Colonic mucosa (tissue), 4 donors: ENCODE results near the gene YTHDF1. TPM values are rescaled to one million over a fixed set of nuclear protein-coding genes. Genes with fewer than 3 reads are reported as not detected.
A peak's percentile ranks its signal among the peaks of the same experiment; 100 is the strongest.

Source experiments
- DNase-seq: peaks from one replicate; pipeline ENCODE4 v3.0.0-alpha.2; 2020
- H3K27ac ChIP-seq: fragments of 200-600 bp; one replicate; pipeline ENCODE4 v1.8.0; 2021
- H3K27me3 ChIP-seq: fragments of 200-600 bp; one replicate; pipeline ENCODE4 v1.8.0; 2021
- H3K36me3 ChIP-seq: fragments of 200-600 bp; one replicate; pipeline ENCODE4 v1.8.0; 2021
- H3K4me1 ChIP-seq: fragments of 200-600 bp; one replicate; pipeline ENCODE4 v1.8.0; 2021; ENCODE audit warnings: mild to moderate bottlenecking
- H3K4me3 ChIP-seq: fragments of 200-600 bp; one replicate; pipeline ENCODE4 v1.8.0; 2021
- H3K9ac ChIP-seq, 2 donors: one replicate each; pipeline ENCODE4 v1.7.0; 2013; ENCODE audit warnings: control low read depth in 2 of 2, low read depth in 2 of 2, low read length in 2 of 2
- H3K9me3 ChIP-seq: fragments of 200-600 bp; one replicate; pipeline ENCODE4 v1.8.0; 2021
- CTCF ChIP-seq: fragments of 200-600 bp; IDR thresholded peaks from one replicate; pipeline ENCODE4 v1.8.0; 2022; ENCODE audit warnings: antibody characterized with exemption, mild to moderate bottlenecking
- intact Hi-C: fragments of 100-400 bp; cut with DNase I; formaldehyde crosslinking; loops from one replicate; pipeline ENCODE4 v1.14.1; 2022
- total RNA-seq, 2 donors: library from RNA; stranded (reverse); fragmentation: NEBNext Ultra II Directional in 1 of 2; extraction: Animal tissue kit (Norgen Biotek cat#: 25700) in 1 of 2; gene quantifications; one replicate each; pipeline ENCODE4 v1.2.1, GENCODE V29; 2021
- donor health status: healthy.
- donor health status: DM: no; HTN: no; CAD: no.
- donor health status: DM: no; HTN: no; CAD: no.

Gene YTHDF1
- 10 to 100 TPM; 35.4 to 38.7 TPM for total RNA-seq

- DNase-seq, result peak; percentile 97
- H3K9me3 ChIP-seq, result no peaks in the 10 kb centered on the region
- H3K4me1 ChIP-seq, result peaks cover 6% of the 10 kb centered on the region
- H3K27me3 ChIP-seq, result no peaks in the 10 kb centered on the region
- peak within 1 kb of the TSS; percentile 70 for H3K27ac ChIP-seq
- H3K36me3 ChIP-seq, result no peaks in the 10 kb centered on the region
- intact Hi-C loops, result no loop called here
- H3K9ac ChIP-seq, result peak within 1 kb of the TSS; percentile 77 to 78
- H3K4me3 ChIP-seq, result peak within 1 kb of the TSS; percentile 97
- no peak for TF ChIP-seq CTCF
These were observed at the start of gene YTHDF1 for GRCh38 chr20:63216041-63216848. YTHDF1 (minus strand) TSS chr20:63216131; CDS start chr20:63215892, 239 bp downstream.

GRCh38 chr20:63264519-63264918, 48.6 kb upstream of the YTHDF1 start:
- H3K9ac ChIP-seq, result no peak overlapping the region
- no peak for TF ChIP-seq CTCF
- DNase-seq, result no peak
- H3K36me3 ChIP-seq, result no peaks in the 10 kb centered on the region
- H3K27ac ChIP-seq, result no peak overlapping the region
- H3K9me3 ChIP-seq, result no peaks in the 10 kb centered on the region
- no peaks in the 10 kb centered on the region for H3K4me1 ChIP-seq
- H3K4me3 ChIP-seq, result no peak overlapping the region
- no peaks in the 10 kb centered on the region for H3K27me3 ChIP-seq
- intact Hi-C loops, result no loop called here

GRCh38 chr20:63264000-63264399, 48.1 kb upstream of the YTHDF1 start:
- H3K27me3 ChIP-seq, result no peaks in the 10 kb centered on the region
- H3K4me3 ChIP-seq, result no peak overlapping the region
- no peaks in the 10 kb centered on the region for H3K9me3 ChIP-seq
- no peak for DNase-seq
- no peak overlapping the region for H3K27ac ChIP-seq
- intact Hi-C loops, result no loop called here
- TF ChIP-seq CTCF, result no peak
- H3K36me3 ChIP-seq, result no peaks in the 10 kb centered on the region
- H3K9ac ChIP-seq, result no peak overlapping the region
- H3K4me1 ChIP-seq, result no peaks in the 10 kb centered on the region

GRCh38 chr20:63262836-63263235, 46.9 kb upstream of the YTHDF1 start:
- no peaks in the 10 kb centered on the region for H3K4me1 ChIP-seq
- no peak for TF ChIP-seq CTCF
- no peaks in the 10 kb centered on the region for H3K9me3 ChIP-seq
- H3K36me3 ChIP-seq, result no peaks in the 10 kb centered on the region
- no peak overlapping the region for H3K27ac ChIP-seq
- DNase-seq, result no peak
- no peaks in the 10 kb centered on the region for H3K27me3 ChIP-seq
- H3K9ac ChIP-seq, result no peak overlapping the region
- intact Hi-C loops, result no loop called here
- no peak overlapping the region for H3K4me3 ChIP-seq

GRCh38 chr20:63261795-63262528, 46.0 kb upstream of the YTHDF1 start:
- no peaks in the 10 kb centered on the region for H3K27me3 ChIP-seq
- DNase-seq, result no peak
- H3K9ac ChIP-seq, result no peak overlapping the region
- intact Hi-C loops, result no loop called here
- no peaks in the 10 kb centered on the region for H3K4me1 ChIP-seq
- TF ChIP-seq CTCF, result no peak
- no peaks in the 10 kb centered on the region for H3K9me3 ChIP-seq
- H3K36me3 ChIP-seq, result no peaks in the 10 kb centered on the region
- no peak overlapping the region for H3K4me3 ChIP-seq
- H3K27ac ChIP-seq, result no peak overlapping the region
